IMR-90 (cell line): ENCODE measurements around the gene ASPN. TPM values are rescaled to one million over a fixed set of nuclear protein-coding genes. Genes with fewer than 3 reads are reported as not detected.

Source experiments
- ATAC-seq: fragments of 200-7000 bp; cut with Tn5 transposase; 2 replicates; pipeline ENCODE4 v1.9.1; 2020; ENCODE audit warnings: low read depth, mild to moderate bottlenecking, moderate library complexity
- BruUV-seq: library from RNA; stranded (reverse); fragments of 400-500 nt; replicated peaks from 2 replicates; lab custom pipeline; 2021; lab: Mats Ljungman, UMichigan
- CTCF ChIA-PET: fragments of 300-600 bp; formaldehyde crosslinking; extraction: SDS; loops from one replicate; lab custom pipeline; 2021; ENCODE audit warnings: antibody characterized with exemption; lab: Yijun Ruan, JAX
- POLR2A ChIA-PET: fragments of 300-600 bp; sonication (Branson Sonifier 250); formaldehyde crosslinking; loops from one replicate; lab custom pipeline; 2022; ENCODE audit warnings: antibody characterized with exemption; ENCODE audit not compliant: unreplicated experiment; lab: Charles Lee
- DNase-seq: peaks from one replicate; pipeline ENCODE4 v3.0.0; 2013
- H2AFZ ChIP-seq: replicated peaks from 2 replicates; pipeline ENCODE3; 2013; ENCODE audit warnings: low read length, mild to moderate bottlenecking; ENCODE audit not compliant: poor library complexity
- H2AK5ac ChIP-seq: 2 replicates; pipeline ENCODE4 v1.6.1; 2013; ENCODE audit warnings: low read depth, low read length, inconsistent platforms
- H2AK9ac ChIP-seq: replicated peaks from 2 replicates; pipeline ENCODE3; 2013; ENCODE audit warnings: mild to moderate bottlenecking, low read depth, low read length, moderate library complexity; ENCODE audit not compliant: poor library complexity
- H2BK120ac ChIP-seq: 2 replicates; pipeline ENCODE4 v1.6.1; 2013; ENCODE audit warnings: low read depth, low read length, inconsistent platforms
- H2BK15ac ChIP-seq: 3 replicates; pipeline ENCODE4 v1.6.1; 2013; ENCODE audit warnings: low read depth, low read length, inconsistent platforms
- H2BK20ac ChIP-seq: 2 replicates; pipeline ENCODE4 v1.6.1; 2013; ENCODE audit warnings: low read depth, mild to moderate bottlenecking, inconsistent platforms, low read length, moderate library complexity
- H2BK5ac ChIP-seq: 2 replicates; pipeline ENCODE4 v1.6.1; 2013; ENCODE audit warnings: mild to moderate bottlenecking, low read depth, low read length, inconsistent platforms; ENCODE audit not compliant: poor library complexity, severe bottlenecking
- H3K14ac ChIP-seq: replicated peaks from 2 replicates; pipeline ENCODE4 v1.6.1; 2013; ENCODE audit warnings: low read depth, low read length, inconsistent platforms
- H3K18ac ChIP-seq: 2 replicates; pipeline ENCODE4 v1.6.1; 2013; ENCODE audit warnings: low read depth, low read length, control low read depth
- H3K23ac ChIP-seq: 2 replicates; pipeline ENCODE4 v1.6.1; 2013; ENCODE audit warnings: low read depth, low read length, inconsistent platforms
- H3K27ac ChIP-seq: 2 replicates; pipeline ENCODE4 v1.5.1; 2013; ENCODE audit warnings: mild to moderate bottlenecking, control low read depth, low read length; ENCODE audit not compliant: insufficient read depth
- H3K27me3 ChIP-seq: 2 replicates; pipeline ENCODE4 v1.6.1; 2013; ENCODE audit warnings: low read length; ENCODE audit not compliant: control insufficient read depth, insufficient read depth
- H3K36me3 ChIP-seq: 2 replicates; pipeline ENCODE4 v1.6.1; 2013; ENCODE audit warnings: low read length, mixed read lengths; ENCODE audit not compliant: control insufficient read depth, insufficient read depth
- H3K4ac ChIP-seq: 2 replicates; pipeline ENCODE4 v1.6.1; 2013; ENCODE audit warnings: low read depth, low read length, inconsistent platforms
- H3K4me1 ChIP-seq: 2 replicates; pipeline ENCODE4 v1.6.1; 2013; ENCODE audit warnings: low read length, mixed read lengths; ENCODE audit not compliant: control insufficient read depth, insufficient read depth
- H3K4me2 ChIP-seq: 2 replicates; pipeline ENCODE4 v1.6.1; 2013; ENCODE audit warnings: low read depth, mild to moderate bottlenecking, control low read depth, low read length, moderate library complexity
- H3K4me3 ChIP-seq: 2 replicates; pipeline ENCODE4 v1.5.1; 2013; ENCODE audit warnings: low read depth, mild to moderate bottlenecking, control low read depth, low read length, moderate library complexity; ENCODE audit not compliant: insufficient read depth
- H3K56ac ChIP-seq: 2 replicates; pipeline ENCODE4 v1.6.1; 2013; ENCODE audit warnings: low read length, inconsistent platforms; ENCODE audit not compliant: insufficient read depth; ENCODE audit errors: extremely low read depth
- H3K79me1 ChIP-seq, 2 experiments: 2 replicates each; pipeline ENCODE4 v1.6.1; 2013; ENCODE audit warnings: low read length in 2 of 2, inconsistent platforms in 1 of 2, low read depth in 1 of 2
- H3K9ac ChIP-seq: 2 replicates; pipeline ENCODE4 v1.6.1; 2013; ENCODE audit warnings: low read depth, low read length, control low read depth
- H3K9me1 ChIP-seq: 2 replicates; pipeline ENCODE4 v1.6.1; 2013; ENCODE audit warnings: low read length, inconsistent platforms; ENCODE audit not compliant: insufficient read depth
- H3K9me3 ChIP-seq: 2 replicates; pipeline ENCODE4 v1.6.1; 2013; ENCODE audit warnings: low read length; ENCODE audit not compliant: control insufficient read depth, insufficient read depth
- H4K20me1 ChIP-seq: 2 replicates; pipeline ENCODE4 v1.6.1; 2013; ENCODE audit warnings: low read length, inconsistent platforms; ENCODE audit not compliant: insufficient read depth
- H4K5ac ChIP-seq: 2 replicates; pipeline ENCODE4 v1.6.1; 2013; ENCODE audit warnings: mild to moderate bottlenecking, low read depth, low read length, control low read depth
- H4K8ac ChIP-seq, 2 experiments: 2 replicates each; pipeline ENCODE4 v1.6.1; 2013; ENCODE audit warnings: low read depth in 2 of 2, low read length in 2 of 2, control low read depth in 1 of 2, inconsistent platforms in 1 of 2
- H4K91ac ChIP-seq: 2 replicates; pipeline ENCODE4 v1.6.1; 2013; ENCODE audit warnings: low read depth, low read length, inconsistent platforms; ENCODE audit not compliant: insufficient read depth
- FOS ChIP-seq: fragments of 150-350 bp; IDR thresholded peaks from 2 replicates; pipeline ENCODE4 v1.6.1; 2016; ENCODE audit warnings: low read depth, low read length
- MAFK ChIP-seq: IDR thresholded peaks from 2 replicates; pipeline ENCODE4 v1.6.1; 2012; ENCODE audit warnings: low read depth, low read length, improper control_type of control experiment
- WGBS, 2 experiments: methylation state at CpG; one replicate each; pipeline versions ENCODE4 v1.1.5 to v1.1.7; 2013; ENCODE audit warnings: missing lambda C conversion rate in 2 of 2; ENCODE audit not compliant: insufficient read length in 1 of 2; ENCODE audit errors: extremely low coverage in 2 of 2; 5-methylcytosine and 5-hydroxymethylcytosine counted together
- dilution Hi-C: fragments of 300-500 bp; cut with HindIII; formaldehyde crosslinking; loops from one replicate; pipeline ENCODE4 v1.14.3; 2018; ENCODE audit warnings: low sequenced_read_pairs; ENCODE audit not compliant: unreplicated experiment
- in situ Hi-C: fragments of 300-500 bp; cut with MboI; formaldehyde crosslinking; loops from 3 replicates; pipeline ENCODE4 v1.14.3; 2019; ENCODE audit warnings: low sequenced_read_pairs, inconsistent platforms, mixed read lengths
- intact Hi-C: fragments of 100-400 bp; cut with micrococcal nuclease; formaldehyde crosslinking; loops from 2 replicates; pipeline ENCODE4 v1.10.0; 2022
- polyA plus RNA-seq, 3 experiments: library from polyadenylated mRNA; depleted of rRNA; stranded (reverse); fragments of >200 nt; gene quantifications; 2 replicates each; pipeline ENCODE4 v1.2.3, GENCODE V29; 2012; ENCODE audit warnings: low replicate concordance in 1 of 3
- total RNA-seq: library from RNA; depleted of rRNA; stranded (reverse); fragments of >200 nt; gene quantifications from 2 replicates; pipeline ENCODE4 v1.2.3, GENCODE V29; 2012
- TF ChIP-seq, protein P1 (sequence below): conservative IDR thresholded peaks from 2 replicates; pipeline ENCODE4 v1.5.1; 2012; ENCODE audit warnings: mild to moderate bottlenecking, low read depth, low read length, improper control_type of control experiment

The ASPN gene
- total and polyA plus RNA-seq, 2 of the 4 experiments (the other 2 are of a cell fraction), result under 0.01 to 0.09 TPM

DNA sequence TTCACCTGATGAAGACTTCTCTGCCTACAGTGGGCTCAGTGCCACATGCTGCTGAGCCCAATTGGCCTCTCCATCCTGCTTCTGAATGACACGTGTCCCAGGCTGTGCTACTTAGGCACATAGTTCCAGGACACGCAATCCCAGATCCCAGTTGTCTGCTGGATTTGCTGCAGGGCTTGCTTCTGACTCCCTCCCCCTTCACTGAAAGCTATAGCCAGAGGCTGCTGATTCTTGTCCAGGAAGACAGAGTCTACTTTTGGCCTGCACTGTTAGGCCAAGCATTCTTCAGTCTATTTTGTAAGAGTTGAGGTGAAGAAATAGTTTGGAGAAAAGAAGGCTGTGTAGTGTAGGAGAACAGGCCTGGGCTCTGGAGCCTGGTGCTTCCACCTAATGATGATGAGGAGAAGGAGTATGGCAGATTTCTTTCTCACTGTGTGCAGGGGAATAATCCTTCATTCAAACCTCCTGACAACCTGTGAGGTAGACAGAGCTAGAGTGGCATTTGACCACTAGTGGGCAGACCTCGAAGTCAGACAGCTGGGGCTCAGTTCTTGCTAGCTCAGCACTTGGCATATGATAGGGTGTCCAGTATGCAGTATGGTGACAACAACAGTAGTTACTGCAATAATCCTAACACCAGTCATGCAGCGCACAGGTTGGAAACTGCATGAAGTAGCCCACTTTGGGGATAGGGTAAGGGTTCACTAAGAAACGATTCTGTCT, 19.5 kb upstream of the ASPN start:
- H3K27me3 ChIP-seq, result no peaks in the 10 kb centered on the region
- TF ChIP-seq, protein P1, sequence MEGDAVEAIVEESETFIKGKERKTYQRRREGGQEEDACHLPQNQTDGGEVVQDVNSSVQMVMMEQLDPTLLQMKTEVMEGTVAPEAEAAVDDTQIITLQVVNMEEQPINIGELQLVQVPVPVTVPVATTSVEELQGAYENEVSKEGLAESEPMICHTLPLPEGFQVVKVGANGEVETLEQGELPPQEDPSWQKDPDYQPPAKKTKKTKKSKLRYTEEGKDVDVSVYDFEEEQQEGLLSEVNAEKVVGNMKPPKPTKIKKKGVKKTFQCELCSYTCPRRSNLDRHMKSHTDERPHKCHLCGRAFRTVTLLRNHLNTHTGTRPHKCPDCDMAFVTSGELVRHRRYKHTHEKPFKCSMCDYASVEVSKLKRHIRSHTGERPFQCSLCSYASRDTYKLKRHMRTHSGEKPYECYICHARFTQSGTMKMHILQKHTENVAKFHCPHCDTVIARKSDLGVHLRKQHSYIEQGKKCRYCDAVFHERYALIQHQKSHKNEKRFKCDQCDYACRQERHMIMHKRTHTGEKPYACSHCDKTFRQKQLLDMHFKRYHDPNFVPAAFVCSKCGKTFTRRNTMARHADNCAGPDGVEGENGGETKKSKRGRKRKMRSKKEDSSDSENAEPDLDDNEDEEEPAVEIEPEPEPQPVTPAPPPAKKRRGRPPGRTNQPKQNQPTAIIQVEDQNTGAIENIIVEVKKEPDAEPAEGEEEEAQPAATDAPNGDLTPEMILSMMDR, result peak; percentile 28; the same call in 1 of the 2 replicates
- TF ChIP-seq MAFK, result peak; percentile 59
- TF ChIP-seq FOS, result no peak
- peaks cover 12% of the 10 kb centered on the region for H3K9me1 ChIP-seq
- H2BK20ac ChIP-seq, result peak overlapping the region; percentile 72
- H3K4me2 ChIP-seq, result no peak overlapping the region
- peak overlapping the region; percentile 13; the same call in 1 of the 2 replicates for H3K4ac ChIP-seq
- peak overlapping the region; percentile 53 for H2AK9ac ChIP-seq
- 86% methylated on average over 2 of the region's 5 CpGs; no CpG with 5 or more reads in 1 of the 2 experiments for WGBS, 2 experiments
- H4K20me1 ChIP-seq, result no peaks in the 10 kb centered on the region
- peak overlapping the region; percentile 21; the same call in 2 of the 3 replicates for H2BK15ac ChIP-seq
- H2AFZ ChIP-seq, result no peak overlapping the region
- in situ Hi-C loops, result no loop called here
- peak overlapping the region; percentile 57; the same call in 1 of the 2 replicates for H2AK5ac ChIP-seq
- peaks cover 19% of the 10 kb centered on the region for H3K4me1 ChIP-seq
- H3K9me3 ChIP-seq, result no peaks in the 10 kb centered on the region
- no peak overlapping the region for H2BK5ac ChIP-seq
- 0 out of 2 replicates have a peak overlapping the region, but pooled peaks have one; percentile 5 for H4K91ac ChIP-seq
- ATAC-seq, result peak; percentile 5; the same call in 1 of the 2 replicates
- H3K36me3 ChIP-seq, result no peaks in the 10 kb centered on the region
- H3K18ac ChIP-seq, result peak overlapping the region; percentile 36; the same call in 1 of the 2 replicates
- dilution Hi-C loops, result no loop called here
- BruUV-seq, result no TSS peak
- H3K14ac ChIP-seq, result no peak overlapping the region; the same call in 1 of the 2 replicates
- H3K23ac ChIP-seq, result no peak overlapping the region
- H2BK120ac ChIP-seq, result peak overlapping the region; percentile 40; the same call in 1 of the 2 replicates
- no peak overlapping the region; the same call in 1 of the 2 replicates for H3K27ac ChIP-seq
- H4K5ac ChIP-seq, result peak overlapping the region; percentile 7; the same call in 1 of the 2 replicates
- CTCF ChIA-PET, result interaction anchor here (0.8 to 1.1 kb wide), 2 partner anchors 20 to 129 kb away, joined by 3 to 4 read pairs; no protein-coding TSS in a partner anchor
- no peak overlapping the region for H3K4me3 ChIP-seq
- H3K56ac ChIP-seq, result no peak overlapping the region
- H3K9ac ChIP-seq, result no peak overlapping the region
- H4K8ac ChIP-seq, result peak overlapping the region in 1 of 2 experiments; percentile 1; a peak in 1 of 4 replicates
- intact Hi-C loops, result no loop called here
- DNase-seq, result peak; percentile 51
- POLR2A ChIA-PET, result interaction anchor here (0.6 kb wide), 1 partner anchor 354 kb away, joined by 4 read pairs; no protein-coding TSS in a partner anchor
- peaks cover 0 to 9% of the 10 kb centered on the region in 2 experiments; a peak in 2 of 4 replicates for H3K79me1 ChIP-seq
